A673 (cell line): ENCODE measurements around the gene ZNF107.

Experiments
- EZH2 ChIP-seq: fragments of 200-600 bp; sonication (generic); IDR thresholded peaks from 2 replicates; pipeline ENCODE4 v1.6.1; 2017; ENCODE audit warnings: borderline replicate concordance, low read depth, mild to moderate bottlenecking, mixed read lengths, antibody characterized with exemption, low read length; ENCODE audit not compliant: poor library complexity, severe bottlenecking
- TF ChIP-seq, protein P1 (sequence below): fragments of 300-800, 200-600 bp; sonication (generic); conservative IDR thresholded peaks from 2 replicates; pipeline ENCODE4 v1.5.1; 2017; ENCODE audit warnings: low read depth, mild to moderate bottlenecking, antibody characterized with exemption, low read length, moderate library complexity, mixed read lengths

DNA sequence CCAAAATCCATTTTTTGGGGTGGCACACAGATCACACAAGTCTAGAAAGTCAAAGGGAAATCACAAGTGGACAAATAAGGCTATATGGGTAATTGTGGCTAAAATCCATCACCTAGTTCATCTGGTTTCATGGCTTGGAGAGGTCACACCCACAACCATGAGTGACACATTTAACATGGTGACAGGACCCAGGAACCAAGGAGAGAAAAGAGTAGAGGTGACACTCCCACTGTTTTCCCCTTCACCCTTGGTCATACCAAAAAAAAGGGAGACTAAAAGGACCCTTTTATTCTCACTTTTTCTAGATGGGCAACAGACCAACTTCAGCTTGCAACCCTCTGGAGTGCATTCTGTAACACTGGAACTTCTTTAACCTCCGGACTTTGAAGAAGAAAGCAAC lies 46.2 kb upstream of the ZNF107 start:
- TF ChIP-seq, protein P1, sequence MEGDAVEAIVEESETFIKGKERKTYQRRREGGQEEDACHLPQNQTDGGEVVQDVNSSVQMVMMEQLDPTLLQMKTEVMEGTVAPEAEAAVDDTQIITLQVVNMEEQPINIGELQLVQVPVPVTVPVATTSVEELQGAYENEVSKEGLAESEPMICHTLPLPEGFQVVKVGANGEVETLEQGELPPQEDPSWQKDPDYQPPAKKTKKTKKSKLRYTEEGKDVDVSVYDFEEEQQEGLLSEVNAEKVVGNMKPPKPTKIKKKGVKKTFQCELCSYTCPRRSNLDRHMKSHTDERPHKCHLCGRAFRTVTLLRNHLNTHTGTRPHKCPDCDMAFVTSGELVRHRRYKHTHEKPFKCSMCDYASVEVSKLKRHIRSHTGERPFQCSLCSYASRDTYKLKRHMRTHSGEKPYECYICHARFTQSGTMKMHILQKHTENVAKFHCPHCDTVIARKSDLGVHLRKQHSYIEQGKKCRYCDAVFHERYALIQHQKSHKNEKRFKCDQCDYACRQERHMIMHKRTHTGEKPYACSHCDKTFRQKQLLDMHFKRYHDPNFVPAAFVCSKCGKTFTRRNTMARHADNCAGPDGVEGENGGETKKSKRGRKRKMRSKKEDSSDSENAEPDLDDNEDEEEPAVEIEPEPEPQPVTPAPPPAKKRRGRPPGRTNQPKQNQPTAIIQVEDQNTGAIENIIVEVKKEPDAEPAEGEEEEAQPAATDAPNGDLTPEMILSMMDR = no peak
- no peak for TF ChIP-seq EZH2
